Inflammatory macrophage treated with lipopolysaccharide for 1 hour (primary cell): ENCODE measurements around the gene RPS6KB1.
A peak's percentile ranks its signal among the peaks of the same experiment; 100 is the strongest.
"Not testable (repeated sequence)": the region's sequence is repeated elsewhere in the genome, so short reads cannot be mapped to it uniquely, and the experiment has no call there.

ENCODE experiments used
- DNase-seq, 2 donors: peaks; one replicate each; pipeline ENCODE4 v3.0.0-alpha.2; 2020 to 2022

The RPS6KB1 gene

DNA sequence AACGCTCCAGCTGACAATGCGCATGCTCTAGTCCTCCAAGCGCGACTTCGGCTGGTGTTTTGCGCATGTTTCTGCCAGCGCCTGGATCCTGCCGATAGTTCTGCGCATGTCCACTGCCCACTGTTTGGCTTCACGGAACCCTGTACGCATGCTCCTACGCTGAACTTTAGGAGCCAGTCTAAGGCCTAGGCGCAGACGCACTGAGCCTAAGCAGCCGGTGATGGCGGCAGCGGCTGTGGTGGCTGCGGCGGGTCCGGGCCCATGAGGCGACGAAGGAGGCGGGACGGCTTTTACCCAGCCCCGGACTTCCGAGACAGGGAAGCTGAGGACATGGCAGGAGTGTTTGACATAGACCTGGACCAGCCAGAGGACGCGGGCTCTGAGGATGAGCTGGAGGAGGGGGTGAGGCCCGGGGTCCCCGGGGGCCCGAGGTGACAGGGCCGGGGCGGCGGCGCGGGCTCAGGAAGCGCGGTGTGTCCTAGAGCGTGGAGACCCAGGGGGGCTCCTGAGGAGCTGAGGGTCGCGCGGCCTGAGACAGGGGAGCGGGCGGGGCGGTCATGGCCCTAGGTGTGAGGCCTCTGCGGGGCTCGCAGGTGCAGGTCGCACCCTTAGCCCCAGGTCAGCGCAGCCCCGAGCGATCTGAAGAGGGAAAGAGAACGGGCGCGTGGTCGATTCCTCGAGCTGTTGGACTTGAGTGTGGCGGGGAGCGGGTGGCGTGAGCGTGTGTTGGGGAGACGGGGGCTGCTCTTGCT lies at the start of gene RPS6KB1, which contains the start of gene TUBD1:
TSS of gene RPS6KB1 (plus strand) at position 198 of the 752 bp plus-strand sequence. CDS start at position 262, 64 bp downstream.
TSS of gene TUBD1 (minus strand) at position 20 of the 752 bp plus-strand sequence. CDS start 1,941 bp downstream, outside the sequence.
- DNase-seq = peak; percentile 99

DNA sequence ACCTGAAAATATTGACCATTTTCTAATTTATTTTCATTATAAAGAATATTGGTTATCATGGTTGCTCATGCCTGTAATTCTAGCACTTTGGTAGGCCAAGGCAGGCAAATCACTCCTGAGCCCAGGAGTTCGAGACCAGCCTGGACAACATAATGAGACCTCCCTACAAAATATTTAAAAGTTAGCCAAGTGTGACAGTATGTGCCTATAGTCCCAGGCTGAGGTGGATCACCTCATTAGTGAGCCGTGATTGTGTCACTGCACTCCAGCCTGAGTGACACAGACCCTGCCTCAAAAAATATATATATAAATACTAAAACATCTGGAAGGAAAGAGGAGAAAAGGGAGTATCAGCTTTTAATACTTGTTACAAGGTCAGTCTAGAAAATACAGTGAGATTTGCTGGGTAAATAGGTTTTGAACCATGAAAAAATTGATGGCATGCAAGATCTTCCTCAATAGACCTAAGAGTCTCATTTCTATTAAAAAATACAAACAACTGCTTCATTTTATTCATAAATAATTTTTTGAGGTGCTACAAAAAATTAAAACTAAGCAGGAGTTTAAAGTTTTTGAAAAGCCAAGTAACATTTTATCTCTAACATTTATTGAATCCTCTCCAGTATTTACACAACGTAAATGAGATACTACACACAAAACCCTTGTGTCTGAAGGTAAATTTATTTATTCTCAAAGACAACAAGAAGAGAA lies 47.9 kb upstream of the RPS6KB1 start:
- DNase-seq = no peak

DNA sequence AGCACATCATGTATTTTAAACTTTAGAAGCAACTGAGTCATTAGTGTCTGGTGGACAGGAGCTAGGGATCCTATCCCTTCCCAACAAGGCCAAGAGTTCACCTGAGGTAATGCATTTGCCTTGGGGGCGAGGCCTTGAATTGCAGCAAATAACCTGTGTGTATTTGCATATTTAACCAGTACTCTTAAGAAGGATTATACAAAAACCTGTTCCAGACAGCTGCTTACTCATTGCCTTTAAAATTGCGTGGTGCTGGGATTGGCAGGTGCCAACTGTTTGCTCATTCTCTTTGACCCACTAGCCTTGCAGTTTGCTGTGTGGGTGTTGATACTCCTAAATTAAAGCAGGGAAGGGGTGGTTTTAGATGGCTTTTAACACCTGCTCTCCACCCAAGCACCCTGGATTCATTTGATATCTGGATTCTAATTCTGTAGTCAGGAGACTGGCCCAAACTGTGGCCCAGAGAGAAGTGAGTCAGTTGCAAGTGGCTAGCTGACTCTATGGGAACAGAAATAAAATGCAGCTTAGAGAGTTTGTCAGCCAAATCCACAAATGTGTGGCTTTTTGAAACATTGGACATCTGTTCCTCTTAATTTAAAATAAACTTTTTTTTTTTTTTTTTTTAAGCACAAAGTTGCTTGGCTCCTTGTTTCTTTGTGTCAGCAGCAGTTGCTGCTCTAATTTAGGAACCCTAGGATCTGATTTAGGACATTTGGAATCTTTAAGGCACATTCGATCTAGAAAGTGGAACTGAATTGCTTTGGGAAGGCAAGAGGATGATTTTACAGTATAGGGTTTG lies 47.1 kb upstream of the RPS6KB1 start:
- peak; percentile 53 to 71 for DNase-seq

DNA sequence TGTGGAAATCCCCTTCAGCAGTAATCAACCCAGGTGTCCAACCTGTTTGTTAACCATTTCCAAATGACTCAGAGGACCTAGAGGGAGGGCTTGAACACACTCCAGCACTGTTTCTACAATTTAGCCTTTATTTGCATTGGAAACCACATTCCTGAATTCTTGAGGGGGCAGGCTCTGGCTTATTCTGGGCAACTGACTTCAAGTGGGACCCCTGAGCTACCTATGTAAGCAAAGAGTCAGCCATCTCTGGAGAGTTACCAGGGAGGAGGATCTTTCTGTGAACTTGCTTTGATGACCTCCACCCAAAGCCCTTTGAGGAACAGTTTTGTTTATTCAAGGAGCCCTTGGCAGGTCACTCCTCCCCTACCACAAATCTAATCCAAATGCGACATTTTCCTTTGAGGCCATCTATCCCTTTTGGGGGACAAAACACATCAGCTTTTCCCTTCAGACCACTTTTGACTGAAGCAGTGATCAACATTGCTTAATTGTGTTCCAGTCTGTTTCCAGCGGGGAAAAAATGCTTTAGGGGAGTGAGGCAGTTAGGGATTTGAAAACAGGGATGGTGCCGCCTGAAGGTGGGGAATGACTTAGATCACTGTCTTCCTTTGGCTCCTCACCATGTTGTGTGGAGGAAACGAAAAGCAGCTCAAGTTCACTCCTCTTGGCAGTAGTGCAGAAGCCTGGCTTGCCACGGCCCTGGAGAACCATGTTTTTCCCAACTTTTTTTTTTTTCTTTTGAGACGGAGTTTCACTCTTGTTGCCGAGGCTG lies 46.3 kb upstream of the RPS6KB1 start:
- DNase-seq = peak in 1 of 2 donors; percentile 50

DNA sequence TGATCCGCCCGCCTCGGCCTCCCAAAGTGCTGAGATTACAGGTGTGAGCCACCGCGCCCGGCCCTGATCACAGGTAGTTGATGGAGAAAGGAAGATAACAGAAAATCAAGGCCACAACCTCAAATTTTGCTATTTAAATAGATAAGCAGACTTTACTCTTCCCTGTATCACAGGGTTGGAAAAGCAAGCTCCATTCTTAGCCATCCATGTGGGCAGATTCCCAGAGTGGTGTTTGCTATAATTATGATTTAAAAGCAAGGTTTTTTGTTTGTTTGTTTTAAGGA lies 44.6 kb upstream of the RPS6KB1 start:
- DNase-seq = no peak

DNA sequence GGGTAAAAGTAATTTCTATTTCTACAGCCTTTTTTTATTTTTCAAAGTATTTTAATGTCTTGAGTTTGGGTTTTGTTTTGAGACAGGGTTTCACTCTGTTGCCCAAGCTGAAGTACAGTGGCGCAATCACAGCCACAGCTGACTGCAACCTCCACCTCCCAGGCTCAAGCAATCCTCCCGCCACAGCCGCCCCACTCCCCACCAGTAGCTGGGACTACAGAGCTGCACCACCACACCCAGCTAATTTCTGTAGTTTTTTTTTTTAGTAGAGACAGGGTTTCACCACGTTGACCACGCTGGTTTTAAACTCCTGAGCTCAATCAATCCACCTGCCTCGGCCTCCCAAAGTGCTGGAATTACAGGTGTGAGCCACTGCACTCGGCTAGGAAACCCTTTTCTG lies 44.1 kb upstream of the RPS6KB1 start:
- peak; percentile 68 to 77 for DNase-seq

DNA sequence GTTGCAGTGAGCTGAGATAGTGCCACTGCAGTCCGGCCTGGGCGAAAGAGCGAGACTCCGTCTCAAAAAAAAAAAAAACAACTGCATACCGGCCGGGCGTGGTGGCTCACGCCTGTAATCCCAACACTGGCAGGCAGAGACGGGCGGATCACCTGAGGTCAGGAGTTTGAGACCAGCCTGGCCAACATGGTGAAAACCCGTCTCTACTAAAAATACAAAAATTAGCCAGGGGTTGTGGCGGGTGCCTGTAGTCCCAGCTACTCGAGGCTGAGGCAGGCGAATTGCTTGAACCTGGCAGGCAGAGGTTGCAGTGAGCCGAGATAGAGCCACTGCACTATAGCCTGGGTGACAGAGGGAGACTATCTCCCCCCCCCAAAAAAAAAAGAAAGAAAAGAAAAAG lies 42.6 kb upstream of the RPS6KB1 start:
- DNase-seq = not testable (repeated sequence)

DNA sequence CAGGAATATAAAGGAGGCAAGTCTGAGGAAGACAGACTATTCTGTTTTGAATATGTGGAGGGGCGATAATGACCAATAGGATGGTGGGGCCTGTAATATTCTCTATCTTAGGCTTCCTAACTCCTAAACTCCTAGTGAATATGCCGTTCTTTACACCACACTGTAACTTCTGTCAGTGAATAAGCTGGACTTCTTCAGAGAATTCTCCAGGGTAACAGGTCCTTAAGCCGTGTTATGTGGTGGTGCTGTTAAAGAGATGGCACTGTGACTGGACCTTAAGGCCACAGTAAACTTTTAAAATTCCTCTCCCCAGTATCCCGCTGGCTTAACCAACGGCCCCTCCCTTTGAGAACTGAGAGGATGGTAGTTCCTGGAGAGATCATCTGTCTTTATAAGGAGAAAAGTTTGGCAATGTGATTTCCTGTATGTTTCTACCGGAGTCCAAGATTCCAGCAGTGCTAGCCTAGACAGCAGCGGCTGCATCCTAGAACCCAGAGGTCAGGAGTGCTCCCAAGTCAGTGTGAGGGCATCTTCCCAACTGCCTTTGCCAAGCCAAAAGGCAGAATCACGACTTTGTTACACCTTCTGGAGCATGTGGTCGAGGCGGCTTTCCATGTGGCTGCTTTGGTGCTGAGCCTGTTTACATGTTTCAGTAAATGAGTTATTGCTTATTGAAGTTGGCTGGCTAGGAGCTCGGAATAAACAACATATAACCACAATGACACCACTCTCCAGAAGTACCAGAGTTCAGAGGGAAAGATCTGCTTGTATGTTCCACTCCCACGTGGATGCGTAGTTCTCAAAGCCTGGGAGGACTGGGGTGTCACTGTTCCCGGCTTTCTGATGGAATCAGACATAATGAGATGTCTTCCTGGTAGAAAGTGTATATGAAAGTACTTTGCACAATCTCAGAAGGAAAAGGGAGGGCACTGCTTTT lies 41.2 kb upstream of the RPS6KB1 start:
- DNase-seq = no peak

DNA sequence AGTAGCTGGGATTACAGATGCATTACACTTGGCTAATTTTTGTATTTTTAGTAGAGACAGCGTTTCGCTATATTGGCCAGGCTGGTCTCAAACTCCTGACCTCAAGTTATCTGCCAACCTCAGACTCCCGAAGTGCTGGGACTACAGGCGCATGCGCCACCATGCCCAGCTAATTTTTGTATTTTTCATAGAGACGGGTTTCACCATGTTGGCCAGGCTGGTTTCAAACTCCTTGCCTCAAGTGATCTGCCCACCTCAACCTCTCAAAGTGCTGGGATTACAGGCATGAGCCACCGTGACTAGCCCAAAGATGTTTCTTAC lies 40.1 kb upstream of the RPS6KB1 start:
- DNase-seq = not testable (repeated sequence)

DNA sequence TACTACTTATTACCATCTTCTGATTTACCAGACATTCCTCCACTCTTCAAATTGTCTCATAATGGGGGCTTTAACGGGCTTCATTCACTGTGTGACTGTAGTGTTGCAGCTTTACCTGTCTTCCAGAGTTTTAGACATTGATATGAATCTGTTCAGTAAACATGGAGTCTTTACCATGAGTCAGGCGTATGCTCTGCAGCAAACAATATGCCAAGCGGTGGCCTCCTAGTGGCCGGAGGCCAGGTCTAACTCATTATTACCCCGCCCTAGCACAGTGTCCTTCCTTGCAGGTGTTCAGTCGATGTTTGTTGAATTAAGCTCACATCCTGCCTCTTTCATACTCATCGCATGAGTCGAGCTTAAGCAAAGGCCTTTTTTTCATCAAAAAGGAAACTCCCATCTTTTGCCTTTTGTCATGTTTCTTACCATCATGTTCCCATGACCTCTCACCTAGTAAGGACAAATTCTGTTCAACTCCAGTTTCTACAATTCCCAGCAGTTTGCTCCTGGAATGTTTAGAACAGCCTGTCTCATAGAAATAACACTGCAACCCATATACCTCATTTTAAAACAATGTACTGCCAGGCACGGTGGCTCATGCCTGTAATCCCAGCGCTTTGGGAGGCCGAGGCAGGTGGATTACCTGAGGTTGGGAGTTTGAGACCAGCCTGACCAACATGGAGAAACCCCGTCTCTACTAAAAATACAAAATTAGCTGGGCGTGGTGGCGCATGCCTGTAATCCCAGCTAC lies 39.6 kb upstream of the RPS6KB1 start:
- peak; percentile 55 to 75 for DNase-seq

DNA sequence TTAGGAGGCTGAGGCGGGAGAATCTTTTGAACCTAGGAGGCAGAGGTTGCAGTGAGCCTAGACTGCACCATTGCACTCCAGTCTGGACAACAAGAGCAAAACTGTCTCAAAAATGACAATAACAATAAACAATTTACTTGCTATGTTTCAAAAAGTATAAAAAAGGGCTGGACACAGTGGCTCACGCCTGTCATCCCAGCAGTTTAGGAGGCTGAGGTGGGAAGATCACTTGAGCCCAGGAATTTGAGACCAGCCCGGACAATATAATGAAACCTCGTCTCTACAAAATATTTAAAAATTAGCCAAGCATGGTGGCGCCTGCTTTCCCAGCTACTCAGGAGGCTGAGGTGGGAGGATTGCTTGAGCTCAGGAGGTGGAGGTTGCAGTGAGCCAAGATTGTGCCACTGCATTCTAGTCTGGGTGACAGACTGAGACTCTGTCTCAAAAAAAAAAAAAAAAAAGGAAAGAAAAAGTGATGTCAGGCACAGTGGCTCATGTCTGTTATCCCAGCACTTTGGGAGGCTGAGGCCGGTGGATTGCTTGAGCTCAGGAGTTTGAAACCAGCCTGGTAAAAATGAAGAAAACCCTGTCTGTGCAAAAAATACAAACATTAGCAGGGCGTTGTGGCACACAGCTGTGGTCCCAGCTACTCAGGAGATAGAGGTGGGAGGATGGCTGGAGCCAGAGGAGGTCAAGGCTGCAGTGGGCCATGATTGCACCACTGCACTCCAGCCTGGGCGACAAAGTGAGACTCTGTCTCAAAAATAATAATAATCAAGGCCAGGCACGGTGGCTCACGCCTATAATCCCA lies 38.8 kb upstream of the RPS6KB1 start:
- not testable (repeated sequence) for DNase-seq

DNA sequence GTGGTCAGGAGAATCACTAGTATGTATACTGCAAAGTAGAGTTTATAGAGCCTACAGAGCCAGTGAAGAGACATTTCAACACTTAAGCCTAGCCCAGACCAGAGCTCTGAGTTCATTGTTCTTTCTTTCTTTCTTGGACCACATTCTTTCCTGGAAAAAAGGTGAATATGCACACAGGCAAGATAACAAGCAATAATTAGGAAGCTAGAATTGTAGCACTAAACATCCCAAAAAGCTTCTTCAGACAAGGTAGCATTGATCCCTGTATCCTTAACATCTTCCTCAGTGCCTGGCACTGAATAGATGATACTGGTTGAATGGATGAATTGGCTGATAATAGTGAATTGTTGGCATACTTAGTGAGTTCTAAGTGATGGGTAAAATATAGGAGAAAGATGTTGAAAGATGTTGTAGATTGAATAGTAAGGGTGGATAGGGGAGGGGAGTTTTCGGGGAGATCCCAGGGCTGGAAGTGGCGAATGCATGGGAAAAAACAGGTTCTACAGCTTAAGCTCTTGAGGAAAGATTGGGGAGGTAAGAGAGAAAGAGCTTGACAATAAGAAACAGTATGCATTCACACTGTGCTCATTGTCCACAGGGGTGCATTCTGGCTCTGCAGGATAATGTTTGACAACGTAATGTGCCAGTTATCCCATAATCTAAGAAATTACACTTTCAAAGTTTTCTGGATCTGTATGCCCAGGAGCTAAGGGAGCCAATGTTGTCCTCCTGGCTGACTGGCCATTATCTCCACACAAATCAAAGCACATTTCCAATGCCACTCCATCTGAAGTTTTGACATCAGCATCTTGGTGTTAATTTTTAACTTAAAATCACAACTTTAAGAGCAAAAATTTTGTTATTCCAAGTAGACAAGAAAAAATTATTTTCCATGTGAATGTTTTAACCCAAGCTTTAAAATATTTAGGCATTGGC lies 35.8 kb upstream of the RPS6KB1 start:
- no peak for DNase-seq

DNA sequence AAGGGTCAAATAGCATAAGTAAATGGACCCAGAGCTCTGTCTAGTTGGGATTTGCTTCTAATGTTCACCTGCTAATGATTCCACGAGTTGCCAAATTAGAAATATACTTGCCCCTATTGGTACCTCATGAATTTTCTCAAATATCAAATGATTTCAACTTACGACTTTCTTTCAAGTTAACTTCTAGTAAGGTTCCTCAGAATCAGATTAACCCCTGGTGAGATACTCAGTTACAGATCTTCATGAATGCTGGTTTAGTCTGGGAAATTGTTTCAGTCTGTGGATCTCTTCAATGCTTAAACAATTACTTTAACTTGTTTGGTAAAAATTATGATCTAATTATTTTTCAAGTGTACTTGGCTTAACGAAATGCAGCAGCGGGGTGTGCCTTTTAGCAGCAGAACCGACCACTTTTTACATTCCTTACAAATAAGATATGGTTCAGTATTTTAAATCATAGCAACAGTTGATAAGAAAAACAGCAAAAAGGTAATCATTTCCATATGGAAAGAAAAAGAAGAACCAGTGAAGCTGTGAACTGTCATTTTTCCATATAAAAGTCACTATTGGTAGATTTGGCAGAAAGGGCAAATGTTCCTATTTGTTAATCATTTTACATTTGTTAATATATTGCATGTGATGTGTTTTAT lies 34.6 kb upstream of the RPS6KB1 start:
- DNase-seq = no peak

DNA sequence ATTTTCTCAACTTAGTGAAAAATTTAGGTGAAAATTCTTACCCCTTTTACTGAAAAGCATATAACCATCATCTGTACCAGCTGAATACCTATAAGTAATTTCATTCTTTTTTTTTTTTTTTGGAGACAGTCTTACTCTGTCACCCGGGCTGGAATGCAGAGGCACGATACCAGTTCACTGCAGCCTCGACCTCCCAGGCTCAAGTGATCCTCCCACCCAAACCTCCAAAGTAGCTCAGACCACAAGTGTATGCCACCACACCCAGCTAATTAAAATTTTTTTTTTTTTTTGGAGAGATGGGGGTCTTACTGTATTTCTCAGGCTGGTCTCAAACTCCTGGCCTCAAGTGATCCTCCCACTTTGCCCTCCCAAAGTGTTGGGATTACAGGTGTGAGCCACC lies 34.0 kb upstream of the RPS6KB1 start:
- DNase-seq = no peak

DNA sequence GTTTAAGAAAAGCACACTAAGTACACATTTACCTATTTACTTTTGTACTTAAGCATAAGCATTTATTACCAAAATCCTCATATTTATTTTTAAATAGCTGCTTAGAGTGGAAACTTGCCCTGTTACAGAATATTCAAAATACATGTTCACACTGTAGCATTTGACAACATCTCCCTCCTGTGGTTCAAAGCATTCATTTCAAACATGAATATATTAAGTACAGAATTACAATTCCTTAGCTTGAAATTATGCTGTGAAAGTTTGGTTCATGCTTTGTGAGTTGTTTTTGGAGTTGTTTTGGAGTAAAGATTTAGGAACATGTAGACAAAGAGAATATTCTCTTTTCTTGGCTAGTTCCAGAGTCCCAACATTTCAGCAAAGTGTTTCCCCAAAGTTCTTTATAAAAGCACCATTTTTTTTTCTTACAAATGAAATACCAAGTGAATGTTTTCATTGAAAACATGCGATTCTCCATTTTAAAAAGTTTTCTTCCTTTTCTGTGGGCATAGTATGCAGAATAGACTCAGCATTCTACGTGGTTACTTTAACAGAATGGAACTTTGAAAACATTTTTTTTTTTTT lies 33.4 kb upstream of the RPS6KB1 start:
- peak; percentile 62 to 74 for DNase-seq

DNA sequence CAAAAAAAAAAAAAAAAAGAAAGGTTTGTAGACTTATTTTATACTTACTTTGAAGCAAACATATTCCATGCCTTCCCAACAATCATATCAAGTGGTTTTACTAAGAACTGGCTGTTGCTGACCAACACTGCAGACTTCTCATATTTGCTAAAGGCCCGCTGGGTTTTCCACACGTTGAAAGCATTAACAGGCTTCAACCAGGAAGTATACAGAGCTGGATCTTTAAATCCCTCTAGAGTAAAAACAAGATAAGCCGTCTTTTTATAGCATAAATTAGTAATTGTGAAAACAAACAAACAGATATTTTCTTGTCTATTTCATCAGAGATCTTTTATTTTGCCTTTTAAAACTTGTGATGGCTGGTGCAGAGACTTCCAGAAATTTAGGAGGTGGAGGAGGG lies 29.3 kb upstream of the RPS6KB1 start:
- no peak for DNase-seq

DNA sequence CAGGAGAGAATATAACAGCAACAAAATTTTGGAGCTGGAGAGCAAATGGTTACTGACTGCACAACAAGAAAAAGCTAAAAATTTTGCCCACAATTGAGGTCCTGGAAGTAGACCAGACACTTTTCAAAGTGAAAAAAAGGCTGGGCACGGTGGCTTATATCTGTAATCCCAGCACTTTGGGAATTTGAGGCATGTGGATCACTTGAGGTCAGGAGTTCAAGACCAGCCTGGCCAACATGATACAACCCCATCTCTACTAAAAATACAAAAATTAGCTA lies 23.0 kb upstream of the RPS6KB1 start:
- no peak for DNase-seq

DNA sequence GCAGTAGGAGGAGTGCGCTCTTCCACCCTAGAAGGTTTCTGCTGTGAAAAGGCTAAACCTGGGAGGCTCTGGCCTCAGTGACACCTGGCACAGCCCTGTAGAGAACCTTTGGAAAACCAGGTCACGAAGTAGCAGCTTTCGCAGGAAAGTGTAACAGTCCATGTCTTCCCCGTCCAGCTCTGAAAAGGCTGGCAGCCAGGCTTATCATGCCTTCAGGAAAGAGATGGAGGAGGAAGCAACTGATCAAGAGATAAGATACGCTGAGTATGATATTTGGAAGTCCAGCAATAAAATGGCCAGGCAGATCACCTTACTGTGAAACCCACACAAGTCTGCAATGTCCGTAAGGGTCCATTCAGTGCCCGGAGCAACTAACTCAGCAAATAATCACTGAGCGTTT lies 22.4 kb upstream of the RPS6KB1 start:
- no peak for DNase-seq
